Ovary (tissue), 3 donors: ENCODE data around the gene C3orf20.

Experiments used
- POLR2A ChIP-seq: fragments of 450-650 bp; IDR thresholded peaks from one replicate; pipeline ENCODE4 v1.6.1; 2017; ENCODE audit warnings: antibody characterized with exemption, mild to moderate bottlenecking, moderate library complexity
- TF ChIP-seq, protein P1 (sequence below), 3 donors: fragments of 450-650 bp in 2 of 3; fragments of 200-600 bp in 1 of 3; IDR thresholded peaks; one replicate each; pipeline versions ENCODE4 v1.5.1 to v1.8.0; 2016 to 2022; ENCODE audit warnings: antibody characterized with exemption in 3 of 3, mild to moderate bottlenecking in 1 of 3
- donor health status: DM: no; HTN: no; CAD: no.

DNA sequence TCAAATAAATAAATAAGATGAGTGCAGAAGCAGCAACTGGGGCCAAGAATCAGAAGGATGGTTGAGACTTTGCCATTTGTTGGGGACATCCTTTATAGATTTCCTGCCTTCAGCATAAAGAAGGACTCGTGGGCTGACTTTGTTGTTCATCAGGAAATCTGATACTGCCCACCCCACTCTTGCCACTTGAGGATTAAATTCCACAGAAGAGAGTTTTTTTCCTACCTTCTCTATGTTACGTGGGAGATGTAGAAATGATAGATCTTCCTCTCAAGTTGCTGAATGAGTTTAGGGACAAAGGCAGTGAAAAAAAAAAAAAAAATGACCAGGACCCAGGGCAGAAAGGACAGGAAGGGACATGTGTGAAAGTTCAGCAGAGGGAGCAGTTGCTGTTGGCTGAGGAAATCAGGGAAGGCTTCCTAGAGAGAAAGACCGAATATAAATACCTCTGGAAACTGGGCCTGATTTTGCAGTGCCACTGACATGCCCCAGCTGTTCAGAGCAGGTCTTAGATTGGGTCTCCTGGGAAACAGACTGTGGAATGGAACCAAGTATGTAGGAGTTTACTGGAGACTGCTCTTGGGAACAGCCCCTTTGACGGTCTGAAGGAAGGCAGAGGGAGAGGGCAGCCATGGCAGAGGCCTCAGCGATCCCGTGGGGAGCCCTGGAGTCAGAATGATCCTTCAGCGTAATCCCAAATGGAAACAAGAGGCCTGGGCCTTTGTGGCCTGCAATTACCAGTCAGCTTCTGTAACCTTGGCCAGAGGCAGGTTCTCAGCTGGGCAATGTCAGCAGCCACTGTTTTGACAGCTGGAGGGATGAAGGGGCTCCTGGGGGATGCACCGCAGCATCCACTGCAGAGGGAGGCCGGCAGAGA, 50.9 kb downstream of the C3orf20 start:
- TF ChIP-seq, protein P1, sequence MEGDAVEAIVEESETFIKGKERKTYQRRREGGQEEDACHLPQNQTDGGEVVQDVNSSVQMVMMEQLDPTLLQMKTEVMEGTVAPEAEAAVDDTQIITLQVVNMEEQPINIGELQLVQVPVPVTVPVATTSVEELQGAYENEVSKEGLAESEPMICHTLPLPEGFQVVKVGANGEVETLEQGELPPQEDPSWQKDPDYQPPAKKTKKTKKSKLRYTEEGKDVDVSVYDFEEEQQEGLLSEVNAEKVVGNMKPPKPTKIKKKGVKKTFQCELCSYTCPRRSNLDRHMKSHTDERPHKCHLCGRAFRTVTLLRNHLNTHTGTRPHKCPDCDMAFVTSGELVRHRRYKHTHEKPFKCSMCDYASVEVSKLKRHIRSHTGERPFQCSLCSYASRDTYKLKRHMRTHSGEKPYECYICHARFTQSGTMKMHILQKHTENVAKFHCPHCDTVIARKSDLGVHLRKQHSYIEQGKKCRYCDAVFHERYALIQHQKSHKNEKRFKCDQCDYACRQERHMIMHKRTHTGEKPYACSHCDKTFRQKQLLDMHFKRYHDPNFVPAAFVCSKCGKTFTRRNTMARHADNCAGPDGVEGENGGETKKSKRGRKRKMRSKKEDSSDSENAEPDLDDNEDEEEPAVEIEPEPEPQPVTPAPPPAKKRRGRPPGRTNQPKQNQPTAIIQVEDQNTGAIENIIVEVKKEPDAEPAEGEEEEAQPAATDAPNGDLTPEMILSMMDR (IDR thresholded peaks at IDR 0.05), result no peak
- peak; percentile 14 for TF ChIP-seq POLR2A
